Nephron (organoid): ENCODE results near the gene GPI.
A peak's percentile ranks its signal among the peaks of the same experiment; 100 is the strongest.

Experiments
- H3K27ac Mint-ChIP-seq, 3 experiments: 2 replicates each; pipeline ENCODE4 v1.8.0; 2020; ENCODE audit warnings: mixed read lengths in 3 of 3, mild to moderate bottlenecking in 2 of 3, moderate library complexity in 1 of 3
- H3K27me3 Mint-ChIP-seq: 2 replicates; pipeline ENCODE4 v1.8.0; 2021; ENCODE audit warnings: low read depth, mild to moderate bottlenecking, moderate library complexity, mixed read lengths
- H3K36me3 Mint-ChIP-seq: 2 replicates; pipeline ENCODE4 v1.8.0; 2020; ENCODE audit warnings: low read depth, mixed read lengths
- H3K4me1 Mint-ChIP-seq: 2 replicates; pipeline ENCODE4 v1.8.0; 2020; ENCODE audit warnings: mixed read lengths
- H3K4me3 Mint-ChIP-seq, 3 experiments: 2 replicates each; pipeline ENCODE4 v1.8.0; 2020; ENCODE audit warnings: mild to moderate bottlenecking in 3 of 3, mixed read lengths in 3 of 3, moderate library complexity in 2 of 3
- H3K9me3 Mint-ChIP-seq: 2 replicates; pipeline ENCODE4 v1.8.0; 2020; ENCODE audit warnings: mixed read lengths
- CTCF ChIP-seq, 3 experiments: fragments of 200-600 bp; sonication (generic); IDR thresholded peaks; one replicate each; pipeline ENCODE4 v1.5.0; 2021; ENCODE audit warnings: antibody characterized with exemption in 3 of 3; ENCODE audit not compliant: unreplicated experiment in 3 of 3

GPI gene

DNA sequence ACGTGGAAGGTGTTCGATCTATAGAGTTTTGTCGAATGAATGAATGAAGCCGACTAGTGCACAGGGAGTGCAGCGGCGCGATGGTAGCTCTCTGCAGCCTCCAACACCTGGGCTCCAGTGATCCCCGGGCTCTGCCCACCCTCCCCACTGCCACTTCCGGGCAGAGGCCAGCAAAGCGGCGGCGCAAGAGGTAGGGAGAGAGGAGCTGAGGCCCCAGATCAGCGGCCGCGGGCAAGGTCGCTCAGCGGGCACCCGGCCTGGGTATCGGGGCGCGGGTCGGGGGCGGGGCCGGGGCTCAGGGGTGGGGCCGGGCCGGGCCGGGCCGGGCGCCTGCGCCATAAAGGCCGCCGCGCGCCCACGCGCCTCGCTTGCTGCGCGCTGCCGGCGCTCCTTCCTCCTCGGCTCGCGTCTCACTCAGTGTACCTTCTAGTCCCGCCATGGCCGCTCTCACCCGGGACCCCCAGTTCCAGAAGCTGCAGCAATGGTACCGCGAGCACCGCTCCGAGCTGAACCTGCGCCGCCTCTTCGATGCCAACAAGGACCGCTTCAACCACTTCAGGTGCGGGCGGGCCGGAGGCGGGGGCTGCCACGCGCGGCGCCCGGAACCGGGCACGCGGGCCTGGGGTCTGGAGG lies at the start of gene GPI:
Gene GPI (plus strand): TSS at position 367 of the 633 bp plus-strand sequence. CDS start 71 bp downstream, at position 438.
- Mint-ChIP-seq H3K36me3 (peaks cover 28% of the 10 kb centered on the region), H3K4me3 (peak within 1 kb of the TSS; percentile 94 to 98 (median 96)), H3K9me3 (no peaks in the 10 kb centered on the region), H3K27me3 (peaks cover 8% of the 10 kb centered on the region), H3K27ac (peak within 1 kb of the TSS; percentile 61 to 83 (median 81)), H3K4me1 (peaks cover 30% of the 10 kb centered on the region)
- no peak for TF ChIP-seq CTCF (IDR thresholded peaks at IDR 0.05; ENCODE audit: unreplicated experiment in 3 of 3)

DNA sequence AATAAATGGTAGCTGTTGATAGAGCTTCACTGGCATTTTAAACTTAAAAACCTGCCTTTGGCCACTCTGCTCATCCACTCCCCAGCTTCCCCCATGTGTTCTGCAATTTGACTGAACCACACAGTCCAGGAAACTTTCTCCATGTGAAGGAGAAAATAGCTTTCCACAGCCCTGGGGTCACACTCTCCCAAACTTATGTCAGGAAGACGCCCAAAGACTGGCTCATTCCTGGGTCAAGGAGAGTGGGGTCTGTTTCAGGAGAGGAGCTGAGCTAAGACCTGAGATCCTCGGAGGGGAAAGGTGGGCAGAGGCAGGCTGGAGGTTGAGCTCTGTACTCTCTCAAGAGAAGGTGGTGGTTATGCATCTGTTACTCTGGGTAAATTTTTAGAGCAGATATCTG lies 48.7 kb upstream of the GPI start:
- TF ChIP-seq CTCF (IDR thresholded peaks at IDR 0.05; ENCODE audit: unreplicated experiment in 3 of 3) = no peak
- Mint-ChIP-seq H3K36me3 (peaks cover 21% of the 10 kb centered on the region), H3K9me3 (no peaks in the 10 kb centered on the region), H3K27me3 (no peaks in the 10 kb centered on the region), H3K27ac (no peak overlapping the region), H3K4me3 (no peak overlapping the region), H3K4me1 (peaks cover 21% of the 10 kb centered on the region)

DNA sequence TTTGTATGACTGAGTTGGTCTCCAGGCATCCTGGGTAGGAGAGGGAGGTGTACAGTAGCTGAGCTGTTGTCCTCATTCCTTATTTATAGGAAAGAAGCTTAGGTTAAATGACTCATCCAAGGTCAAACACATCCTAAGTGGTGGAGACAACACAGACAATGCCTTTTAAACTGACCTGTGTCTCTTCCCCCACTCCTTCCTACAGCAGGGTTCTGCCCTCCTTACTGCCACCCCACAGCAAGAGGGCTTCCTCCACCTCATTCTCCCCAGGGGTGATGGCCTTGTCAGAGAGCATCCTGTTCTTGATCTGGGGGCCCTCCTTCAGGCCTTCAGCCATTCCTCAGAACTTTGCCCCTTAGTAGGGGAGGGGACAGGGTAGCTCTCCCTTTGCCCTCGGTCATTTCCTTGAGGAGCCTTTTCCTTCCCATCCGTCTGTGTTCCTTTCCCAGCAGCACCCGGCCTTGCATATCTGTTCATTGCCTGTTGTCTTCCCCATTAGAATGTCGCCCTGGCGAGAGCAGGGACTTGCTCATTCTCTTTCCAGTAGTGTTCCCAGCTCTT lies 48.2 kb upstream of the GPI start:
- Mint-ChIP-seq H3K4me3 (no peak overlapping the region), H3K36me3 (peaks cover 23% of the 10 kb centered on the region), H3K4me1 (peaks cover 21% of the 10 kb centered on the region), H3K27ac (peak overlapping the region; percentile 11 to 70 (median 25)), H3K27me3 (no peaks in the 10 kb centered on the region), H3K9me3 (no peaks in the 10 kb centered on the region)
- no peak for TF ChIP-seq CTCF (IDR thresholded peaks at IDR 0.05; ENCODE audit: unreplicated experiment in 3 of 3)

GRCh38 chr19:34317311-34317927 lies 47.6 kb upstream of the GPI start:
- Mint-ChIP-seq H3K4me1 (peaks cover 21% of the 10 kb centered on the region), H3K9me3 (no peaks in the 10 kb centered on the region), H3K27ac (peak overlapping the region; percentile 11 to 70 (median 25)), H3K4me3 (no peak overlapping the region), H3K36me3 (peaks cover 18% of the 10 kb centered on the region), H3K27me3 (no peaks in the 10 kb centered on the region)
- TF ChIP-seq CTCF (IDR thresholded peaks at IDR 0.05; ENCODE audit: unreplicated experiment in 3 of 3) = no peak

DNA sequence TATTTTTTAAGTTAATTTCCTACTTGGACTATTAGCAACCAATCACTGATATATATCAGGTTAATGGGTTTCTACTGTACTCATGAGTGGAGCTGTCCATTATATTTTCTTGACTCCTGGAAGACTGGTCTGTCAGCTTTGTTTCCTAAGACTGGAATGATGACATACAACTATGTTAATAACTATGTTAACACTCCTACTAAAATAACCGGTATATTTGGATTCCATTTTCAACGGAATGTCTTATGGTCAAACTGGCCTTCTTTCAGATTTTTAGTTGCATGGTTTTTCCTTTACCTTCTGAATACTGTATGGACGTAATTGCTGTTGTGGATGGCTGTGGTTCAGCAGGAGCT lies 45.8 kb upstream of the GPI start:
- Mint-ChIP-seq H3K27ac (no peak overlapping the region), H3K36me3 (peaks cover 24% of the 10 kb centered on the region), H3K4me3 (no peak overlapping the region), H3K9me3 (no peaks in the 10 kb centered on the region), H3K4me1 (peaks cover 15% of the 10 kb centered on the region), H3K27me3 (no peaks in the 10 kb centered on the region)
- no peak for TF ChIP-seq CTCF (IDR thresholded peaks at IDR 0.05; ENCODE audit: unreplicated experiment in 3 of 3)
